Left ventricle myocardium inferior (tissue), 1 donor: ENCODE measurements around the gene CANT1. TPM values are rescaled to one million over a fixed set of nuclear protein-coding genes. Genes with fewer than 3 reads are reported as not detected.

Experiments used
- DNase-seq: peaks from one replicate; pipeline ENCODE4 v3.0.0-alpha.2; 2020
- H3K27ac ChIP-seq: fragments of 200-600 bp; replicated peaks from 2 replicates; pipeline ENCODE4 v1.8.0; 2021
- H3K27me3 ChIP-seq: fragments of 200-600 bp; 2 replicates; pipeline ENCODE4 v1.8.0; 2021; ENCODE audit warnings: low read depth
- H3K36me3 ChIP-seq: fragments of 200-600 bp; 2 replicates; pipeline ENCODE4 v1.8.0; 2021
- H3K4me1 ChIP-seq: fragments of 200-600 bp; 2 replicates; pipeline ENCODE4 v1.8.0; 2021
- H3K4me3 ChIP-seq: fragments of 200-600 bp; 2 replicates; pipeline ENCODE4 v1.8.0; 2021; ENCODE audit warnings: mild to moderate bottlenecking, moderate library complexity
- H3K9me3 ChIP-seq: fragments of 200-600 bp; replicated peaks from 2 replicates; pipeline ENCODE4 v1.8.0; 2021
- CTCF ChIP-seq: fragments of 200-600 bp; IDR thresholded peaks from 2 replicates; pipeline ENCODE4 v1.8.0; 2021; ENCODE audit warnings: antibody characterized with exemption, mild to moderate bottlenecking, borderline replicate concordance
- intact Hi-C: fragments of 100-400 bp; cut with micrococcal nuclease; formaldehyde crosslinking; loops from one replicate; pipeline ENCODE4 v1.11.0; 2022
- total RNA-seq: library from RNA; stranded (reverse); fragmentation: NEBNext Ultra II Directional; extraction: Animal tissue kit (Norgen Biotek cat#: 25700); gene quantifications from one replicate; pipeline ENCODE4 v1.2.1, GENCODE V29; 2021
- donor health status: DM: no; HTN: yes; CAD: no; lungs with severe emphysema.

CANT1 gene
- total RNA-seq, 1 donor from 2014 or later: 24.2 TPM

DNA sequence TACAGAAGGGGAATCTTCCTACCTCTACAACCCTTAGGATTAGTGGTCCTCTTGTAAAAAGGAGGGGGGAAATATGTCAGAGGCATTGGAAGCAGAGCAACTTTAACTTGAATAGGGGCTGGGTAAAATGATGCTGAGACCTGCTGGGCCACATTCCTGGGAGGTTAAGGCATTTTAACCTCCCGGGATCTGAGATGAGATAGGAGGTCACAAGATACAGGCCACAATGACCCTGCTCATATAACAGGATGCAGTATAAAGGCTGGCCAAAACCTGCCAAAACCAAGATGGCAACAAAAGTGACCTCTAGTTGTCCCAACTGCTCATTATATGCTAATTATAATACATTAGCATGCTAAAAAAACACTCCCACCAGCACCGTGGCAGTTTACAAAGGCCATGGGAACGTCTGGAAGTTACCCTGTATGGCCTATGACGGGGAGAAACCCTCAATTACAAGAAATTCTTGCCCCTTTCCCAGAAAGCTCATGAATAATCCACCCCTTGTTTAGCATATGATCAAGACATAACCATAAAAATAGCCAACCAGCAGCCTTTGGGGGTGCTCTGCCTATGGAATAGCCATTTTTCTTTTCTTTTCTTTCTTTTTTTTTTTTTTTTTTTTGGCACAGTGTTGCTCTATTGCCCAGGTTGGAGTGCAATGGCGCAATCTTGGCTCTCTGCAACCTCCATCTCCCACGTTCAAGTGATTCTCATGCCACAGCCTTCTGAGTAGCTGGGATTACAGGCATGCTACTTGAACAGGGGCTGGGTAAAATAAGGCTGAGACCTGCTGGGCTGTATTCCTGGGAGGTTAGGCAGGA, 8.2 kb upstream of the CANT1 start:
- DNase-seq: no peak
- TF ChIP-seq CTCF: no peak
- no peaks in the 10 kb centered on the region for H3K9me3 ChIP-seq

GRCh38 chr17:79014158-79014758, 4.7 kb upstream of the CANT1 start:
- Histone ChIP-seq H3K9me3 (no peaks in the 10 kb centered on the region), H3K36me3 (no peaks in the 10 kb centered on the region), H3K4me3 (no peak overlapping the region), H3K27me3 (no peaks in the 10 kb centered on the region), H3K4me1 (peaks cover 10% of the 10 kb centered on the region), H3K27ac (no peak overlapping the region)
- TF ChIP-seq CTCF: no peak
- intact Hi-C loops: no loop called here
- no peak for DNase-seq

More for the DNA sequence above, 8.2 kb upstream of the CANT1 start:
- intact Hi-C loops: no loop called here
- H3K27ac ChIP-seq: no peak overlapping the region
- no peak overlapping the region for H3K4me3 ChIP-seq
- H3K36me3 ChIP-seq: no peaks in the 10 kb centered on the region
- H3K27me3 ChIP-seq: no peaks in the 10 kb centered on the region
- peaks cover 34% of the 10 kb centered on the region for H3K4me1 ChIP-seq

DNA sequence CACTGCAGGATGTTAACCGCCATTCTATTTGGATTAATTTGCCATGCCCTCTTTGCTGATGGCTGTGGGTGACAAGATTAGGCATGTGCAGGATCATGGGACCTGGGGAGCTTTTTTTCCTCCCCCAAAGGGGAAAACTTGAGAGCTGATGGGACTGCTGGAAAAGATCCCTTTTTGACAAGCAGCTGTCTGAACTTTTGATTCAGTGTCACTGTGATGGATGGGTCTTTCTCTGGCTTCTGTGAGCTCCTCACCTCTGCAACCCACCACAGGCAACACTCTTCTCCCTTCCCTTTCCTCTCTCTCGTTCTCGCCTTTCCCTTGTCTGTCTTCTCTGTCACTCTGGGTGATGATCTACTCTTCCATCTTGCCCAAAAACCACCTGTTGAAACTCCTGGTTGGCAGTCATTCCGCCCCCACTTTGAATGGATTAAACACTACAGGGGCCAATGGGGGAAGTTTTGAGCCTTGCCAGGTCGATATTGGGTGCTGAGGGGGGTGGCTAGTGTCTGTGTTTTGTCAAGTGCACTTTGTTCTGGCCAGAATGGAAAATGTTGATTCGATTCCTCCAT, 3.1 kb upstream of the CANT1 start:
- intact Hi-C loops: no loop called here
- no peak overlapping the region for H3K4me3 ChIP-seq
- H3K9me3 ChIP-seq: no peaks in the 10 kb centered on the region
- peaks cover 26% of the 10 kb centered on the region for H3K4me1 ChIP-seq
- H3K27ac ChIP-seq: no peak overlapping the region
- no peaks in the 10 kb centered on the region for H3K27me3 ChIP-seq
- no peak for DNase-seq
- H3K36me3 ChIP-seq: no peaks in the 10 kb centered on the region
- TF ChIP-seq CTCF: no peak

DNA sequence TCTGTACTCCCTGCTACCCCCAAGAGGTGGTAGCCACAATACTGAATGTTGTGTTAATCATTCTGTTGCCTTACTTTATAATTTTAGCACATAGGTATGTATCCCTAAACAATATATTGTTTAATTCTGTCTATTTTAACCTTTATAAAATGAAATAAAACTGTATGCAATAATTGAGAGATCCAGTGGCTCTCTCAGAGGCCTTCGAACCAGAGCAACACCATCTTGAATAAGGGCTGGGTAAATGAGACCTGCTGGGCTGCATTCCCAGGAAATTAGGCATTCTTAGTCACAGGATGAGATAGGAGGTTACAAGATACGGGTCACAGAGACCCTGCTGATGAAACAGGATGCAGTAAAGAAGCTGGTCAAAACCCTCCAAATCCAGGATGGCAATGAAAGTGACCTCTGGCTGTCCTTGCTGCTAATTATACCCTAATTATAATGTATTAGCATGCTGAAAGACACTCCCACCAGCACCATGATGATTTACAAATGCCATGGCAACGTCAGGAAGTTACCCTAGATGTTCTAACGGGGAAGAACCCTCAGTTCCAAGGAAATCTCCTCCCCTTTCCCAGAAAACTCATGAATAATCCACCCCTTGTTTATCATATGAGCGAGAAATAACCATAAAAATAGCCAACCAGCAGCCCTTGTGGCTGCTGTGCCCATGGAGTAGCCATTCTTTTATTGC, 2.0 kb upstream of the CANT1 start:
- intact Hi-C loops: no loop called here
- no peak for TF ChIP-seq CTCF
- DNase-seq: no peak

GRCh38 chr17:79010304-79010646, 711 bp upstream of the CANT1 start:
- H3K4me1 ChIP-seq: peaks cover 50% of the 10 kb centered on the region
- peak overlapping the region; percentile 85 for H3K4me3 ChIP-seq
- no peak for TF ChIP-seq CTCF
- intact Hi-C loops: no loop called here
- H3K36me3 ChIP-seq: no peaks in the 10 kb centered on the region
- H3K27ac ChIP-seq: peak overlapping the region; percentile 95
- no peaks in the 10 kb centered on the region for H3K9me3 ChIP-seq
- H3K27me3 ChIP-seq: no peaks in the 10 kb centered on the region
- no peak for DNase-seq

More for the DNA sequence above, 2.0 kb upstream of the CANT1 start:
- no peak overlapping the region for H3K27ac ChIP-seq
- H3K36me3 ChIP-seq: no peaks in the 10 kb centered on the region
- H3K4me1 ChIP-seq: peaks cover 37% of the 10 kb centered on the region
- no peak overlapping the region for H3K4me3 ChIP-seq
- no peaks in the 10 kb centered on the region for H3K9me3 ChIP-seq
- H3K27me3 ChIP-seq: no peaks in the 10 kb centered on the region
